HEK293T (cell line): ENCODE results near the gene CYTH3.

Source experiments
- CTCF ChIA-PET: fragments of 350-600 bp; formaldehyde crosslinking; extraction: SDS; loops from one replicate; lab custom pipeline; 2021; ENCODE audit warnings: antibody characterized with exemption, inconsistent platforms; lab: Yijun Ruan, JAX
- POLR2A ChIA-PET: fragments of 350-600 bp; formaldehyde crosslinking; extraction: SDS; loops from one replicate; lab custom pipeline; 2020; ENCODE audit warnings: antibody characterized with exemption, inconsistent platforms; lab: Yijun Ruan, JAX
- DNase-seq: peaks from one replicate; pipeline ENCODE4 v3.0.0; 2012; ENCODE audit warnings: mixed read lengths; ENCODE audit errors: extremely low spot score
- ARNT ChIP-seq: fragments of 450-650 bp; IDR thresholded peaks from 2 replicates; pipeline ENCODE4 v1.6.1; 2017; ENCODE audit warnings: mild to moderate bottlenecking
- BHLHE40 ChIP-seq: fragments of 450-650 bp; IDR thresholded peaks from 2 replicates; pipeline ENCODE4 v1.6.1; 2016; ENCODE audit warnings: mild to moderate bottlenecking, moderate library complexity, borderline replicate concordance
- CTBP1 ChIP-seq: fragments of 450-650 bp; IDR thresholded peaks from 2 replicates; pipeline ENCODE4 v1.6.1; 2016; ENCODE audit warnings: borderline replicate concordance
- ELF4 ChIP-seq: fragments of 450-650 bp; IDR thresholded peaks from 2 replicates; pipeline ENCODE4 v1.6.1; 2017; ENCODE audit warnings: antibody characterized with exemption
- FOXA1 ChIP-seq: fragments of 450-650 bp; IDR thresholded peaks from 2 replicates; pipeline ENCODE4 v1.6.1; 2016; ENCODE audit warnings: mild to moderate bottlenecking
- FOXK2 ChIP-seq: fragments of 450-650 bp; IDR thresholded peaks from 2 replicates; pipeline ENCODE4 v1.6.1; 2016; ENCODE audit warnings: mild to moderate bottlenecking
- FOXM1 ChIP-seq: fragments of 450-650 bp; IDR thresholded peaks from 2 replicates; pipeline ENCODE4 v1.6.1; 2017; ENCODE audit warnings: mild to moderate bottlenecking, borderline replicate concordance
- HDGF ChIP-seq: fragments of 450-650 bp; IDR thresholded peaks from 2 replicates; pipeline ENCODE4 v1.6.1; 2017; ENCODE audit warnings: antibody characterized with exemption, borderline replicate concordance
- L3MBTL2 ChIP-seq: fragments of 450-650 bp; conservative IDR thresholded peaks from 2 replicates; pipeline ENCODE4 v1.6.1; 2016; ENCODE audit warnings: mild to moderate bottlenecking
- LEF1 ChIP-seq: fragments of 450-650 bp; IDR thresholded peaks from 2 replicates; pipeline ENCODE4 v1.6.1; 2017; ENCODE audit warnings: mild to moderate bottlenecking, borderline replicate concordance
- NFRKB ChIP-seq: fragments of 450-650 bp; IDR thresholded peaks from 2 replicates; pipeline ENCODE4 v1.6.1; 2016; ENCODE audit warnings: mild to moderate bottlenecking, moderate library complexity
- PKNOX1 ChIP-seq: fragments of 450-650 bp; IDR thresholded peaks from 2 replicates; pipeline ENCODE4 v1.6.1; 2016
- SP1 ChIP-seq: fragments of 450-650 bp; IDR thresholded peaks from 2 replicates; pipeline ENCODE4 v1.6.1; 2017
- SUZ12 ChIP-seq: fragments of 450-650 bp; IDR thresholded peaks from 2 replicates; pipeline ENCODE4 v1.6.1; 2016; ENCODE audit warnings: mild to moderate bottlenecking
- TARDBP ChIP-seq: fragments of 450-650 bp; IDR thresholded peaks from 2 replicates; pipeline ENCODE4 v1.6.1; 2016
- ZNF384 ChIP-seq: fragments of 450-650 bp; IDR thresholded peaks from 2 replicates; pipeline ENCODE4 v1.6.1; 2016

The CYTH3 gene

GRCh38 chr7:6136475-6136874 is 135.9 kb downstream of the CYTH3 start:
- no peak for TF ChIP-seq L3MBTL2
- no peak for TF ChIP-seq HDGF
- no peak for TF ChIP-seq ARNT
- TF ChIP-seq ELF4, result no peak
- TF ChIP-seq PKNOX1, result no peak
- no peak for TF ChIP-seq NFRKB
- TF ChIP-seq SUZ12, result no peak
- TF ChIP-seq CTBP1, result no peak
- no peak for TF ChIP-seq FOXK2
- TF ChIP-seq ZNF384, result no peak
- TF ChIP-seq BHLHE40, result no peak
- DNase-seq, result no peak
- CTCF ChIA-PET, result no interaction called here
- POLR2A ChIA-PET, result no interaction called here

- CTCF ChIA-PET, result interaction anchor here (0.7 kb wide), 1 partner anchor 19 kb away, joined by 3 read pairs; no protein-coding TSS in a partner anchor
- TF ChIP-seq SUZ12 (no peak), FOXA1 (no peak), FOXM1 (no peak), HDGF (no peak), L3MBTL2 (no peak), TARDBP (no peak), ZNF384 (no peak), ARNT (no peak), BHLHE40 (no peak), LEF1 (no peak), CTBP1 (no peak), SP1 (no peak)
- no peak for DNase-seq
- POLR2A ChIA-PET, result no interaction called here
Measured at GRCh38 chr7:6133249-6133648, 139.2 kb downstream of the CYTH3 start.

- POLR2A ChIA-PET, result no interaction called here
- TF ChIP-seq NFRKB (no peak), FOXA1 (no peak), ARNT (no peak), FOXK2 (no peak), FOXM1 (no peak), ZNF384 (no peak), BHLHE40 (no peak), SP1 (no peak), CTBP1 (no peak), PKNOX1 (no peak), L3MBTL2 (no peak), TARDBP (no peak), SUZ12 (no peak), LEF1 (no peak), HDGF (no peak), ELF4 (no peak)
- no peak for DNase-seq
- CTCF ChIA-PET, result no interaction called here
Measured at GRCh38 chr7:6130007-6130587, 142.3 kb downstream of the CYTH3 start.

GRCh38 chr7:6128205-6128604 is 144.2 kb downstream of the CYTH3 start:
- ChIA-PET CTCF (no interaction called here), POLR2A (no interaction called here)
- TF ChIP-seq SUZ12 (no peak), NFRKB (no peak), PKNOX1 (no peak), FOXM1 (no peak), ZNF384 (no peak), LEF1 (no peak)
- no peak for DNase-seq

GRCh38 chr7:6127110-6127490 is 145.3 kb downstream of the CYTH3 start:
- ChIA-PET POLR2A (no interaction called here), CTCF (no interaction called here)
- no peak for DNase-seq
- TF ChIP-seq SUZ12, result no peak
- no peak for TF ChIP-seq PKNOX1
- TF ChIP-seq LEF1, result no peak
- TF ChIP-seq SP1, result no peak
- no peak for TF ChIP-seq FOXM1
- TF ChIP-seq ELF4, result no peak
- TF ChIP-seq TARDBP, result no peak
- no peak for TF ChIP-seq FOXK2
- TF ChIP-seq BHLHE40, result no peak
- no peak for TF ChIP-seq L3MBTL2
- no peak for TF ChIP-seq ZNF384

- TF ChIP-seq FOXA1, result no peak
- no peak for TF ChIP-seq SP1
- TF ChIP-seq BHLHE40, result no peak
- TF ChIP-seq LEF1, result no peak
- no peak for TF ChIP-seq FOXM1
- TF ChIP-seq HDGF, result no peak
- TF ChIP-seq ZNF384, result no peak
- no peak for TF ChIP-seq PKNOX1
- no peak for TF ChIP-seq SUZ12
- TF ChIP-seq ELF4, result no peak
- no peak for TF ChIP-seq FOXK2
- no peak for TF ChIP-seq CTBP1
- no peak for TF ChIP-seq NFRKB
- no peak for TF ChIP-seq TARDBP
- TF ChIP-seq L3MBTL2, result no peak
- POLR2A ChIA-PET, result no interaction called here
- CTCF ChIA-PET, result no interaction called here
- no peak for DNase-seq
Measured at GRCh38 chr7:6123843-6124242, 148.6 kb downstream of the CYTH3 start.
